HepG2 (cell line): Measurements from ENCODE around the gene FETUB. TPM values are rescaled to one million over a fixed set of nuclear protein-coding genes. Genes with fewer than 3 reads are reported as not detected.

ENCODE experiments used
- ATF1 ChIP-seq: IDR thresholded peaks from 2 replicates; pipeline ENCODE4 v1.6.1; 2016; ENCODE audit warnings: mild to moderate bottlenecking, control low read depth
- ATRX ChIP-seq: sonication (generic); formaldehyde crosslinking; IDR thresholded peaks from 2 replicates; pipeline ENCODE4 v1.4.0; 2020; ENCODE audit warnings: missing genetic modification reagents, borderline replicate concordance
- DNMT3B ChIP-seq: conservative IDR thresholded peaks from 2 replicates; pipeline ENCODE4 v1.6.1; 2016; ENCODE audit warnings: missing biosample characterization, control low read depth
- ELF3 ChIP-seq: IDR thresholded peaks from 2 replicates; pipeline ENCODE4 v1.6.1; 2016; ENCODE audit warnings: missing genetic modification reagents, missing compliant biosample characterization
- FOXM1 ChIP-seq: sonication (generic); formaldehyde crosslinking; IDR thresholded peaks from 2 replicates; pipeline ENCODE4 v1.5.0; 2020; ENCODE audit warnings: missing genetic modification reagents
- HINFP ChIP-seq: sonication (generic); formaldehyde crosslinking; IDR thresholded peaks from 2 replicates; pipeline ENCODE4 v1.4.0; 2020; ENCODE audit warnings: low read depth, mild to moderate bottlenecking, missing genetic modification reagents
- KAT2B ChIP-seq: fragments of 150-350 bp; IDR thresholded peaks from 2 replicates; pipeline ENCODE4 v1.6.1; 2014; ENCODE audit warnings: low read depth, low read length, borderline replicate concordance
- KDM1A ChIP-seq: IDR thresholded peaks from 2 replicates; pipeline ENCODE4 v1.6.1; 2016; ENCODE audit warnings: missing compliant biosample characterization
- KDM6A ChIP-seq: IDR thresholded peaks from 2 replicates; pipeline ENCODE4 v1.6.1; 2016; ENCODE audit warnings: low read depth
- KLF11 ChIP-seq: IDR thresholded peaks from 2 replicates; pipeline ENCODE4 v1.6.1; 2016; ENCODE audit warnings: missing compliant biosample characterization
- MXI1 ChIP-seq: IDR thresholded peaks from 3 replicates; pipeline ENCODE4 v1.6.1; 2012; ENCODE audit warnings: low read depth, low read length, inconsistent platforms, borderline replicate concordance
- NCOA5 ChIP-seq: sonication (generic); formaldehyde crosslinking; IDR thresholded peaks from 2 replicates; pipeline ENCODE4 v1.4.0; 2020; ENCODE audit warnings: missing genetic modification reagents
- NFKB2 ChIP-seq: sonication (generic); formaldehyde crosslinking; IDR thresholded peaks from 2 replicates; pipeline ENCODE4 v1.4.0; 2020; ENCODE audit warnings: missing genetic modification reagents, borderline replicate concordance
- PHF8 ChIP-seq: sonication (generic); formaldehyde crosslinking; IDR thresholded peaks from 2 replicates; pipeline ENCODE4 v1.5.0; 2020; ENCODE audit warnings: missing genetic modification reagents
- SMARCC2 ChIP-seq: fragments of 450-650 bp; IDR thresholded peaks from 2 replicates; pipeline ENCODE4 v1.6.1; 2017; ENCODE audit warnings: antibody characterized with exemption, mild to moderate bottlenecking
- SP2 ChIP-seq: sonication (generic); formaldehyde crosslinking; IDR thresholded peaks from 2 replicates; pipeline ENCODE4 v1.5.1; 2020; ENCODE audit warnings: mild to moderate bottlenecking, missing genetic modification reagents
- STAT5B ChIP-seq: sonication (generic); formaldehyde crosslinking; IDR thresholded peaks from 2 replicates; pipeline ENCODE4 v1.4.0; 2020; ENCODE audit warnings: missing genetic modification reagents
- TOE1 ChIP-seq: sonication (generic); formaldehyde crosslinking; IDR thresholded peaks from 2 replicates; pipeline ENCODE4 v1.4.0; 2020; ENCODE audit warnings: mild to moderate bottlenecking, missing genetic modification reagents
- YY1 ChIP-seq: IDR thresholded peaks from 2 replicates; pipeline ENCODE4 v1.6.1; 2011; ENCODE audit warnings: low read length, low read depth, moderate library complexity, mild to moderate bottlenecking; ENCODE audit not compliant: insufficient read depth, insufficient replicate concordance
- ZIK1 ChIP-seq: sonication (generic); formaldehyde crosslinking; IDR thresholded peaks from 2 replicates; pipeline ENCODE4 v1.5.0; 2020; ENCODE audit warnings: mild to moderate bottlenecking, low read depth, missing genetic modification reagents, borderline replicate concordance
- ZMYM3 ChIP-seq: sonication (generic); formaldehyde crosslinking; IDR thresholded peaks from 2 replicates; pipeline ENCODE4 v1.5.1; 2020; ENCODE audit warnings: mild to moderate bottlenecking, missing genetic modification reagents
- ZNF720 ChIP-seq: sonication (generic); formaldehyde crosslinking; IDR thresholded peaks from 2 replicates; pipeline ENCODE4 v1.4.0; 2020; ENCODE audit warnings: missing genetic modification reagents
- ZNF75D ChIP-seq: sonication (generic); formaldehyde crosslinking; IDR thresholded peaks from 2 replicates; pipeline ENCODE4 v1.8.1; 2023; ENCODE audit warnings: missing genetic modification reagents, mild to moderate bottlenecking, borderline replicate concordance
- polyA plus RNA-seq, 8 experiments: library from polyadenylated mRNA; depleted of rRNA in 3 of 8; stranded (reverse) in 7 of 8; unstranded in 1 of 8; fragments of >200 nt; fragmentation: Illumina TruSeq in 4 of 8; extraction: Trizol in 4 of 8; gene quantifications; 2 replicates each; pipeline versions ENCODE4 v1.2.1 to v1.2.3, GENCODE V29; 2011 to 2016; ENCODE audit warnings: low read depth in 4 of 8, missing spikeins in 1 of 8, mixed read lengths in 1 of 8; ENCODE audit not compliant: insufficient read depth in 1 of 8
- total RNA-seq, 5 experiments: library from RNA; depleted of rRNA; stranded (reverse); fragments of >200 nt; fragmentation: Illumina TruSeq; extraction: Trizol; gene quantifications; 2 replicates each; pipeline ENCODE4 v1.2.3, GENCODE V29; 2016; ENCODE audit warnings: low read depth in 1 of 5
- TF ChIP-seq, protein P1 (sequence below): sonication (generic); formaldehyde crosslinking; IDR thresholded peaks from 2 replicates; pipeline ENCODE4 v1.8.0; 2022; ENCODE audit warnings: mild to moderate bottlenecking, missing genetic modification reagents
- TF ChIP-seq, protein P2 (sequence below): sonication (generic); formaldehyde crosslinking; IDR thresholded peaks from 2 replicates; pipeline ENCODE4 v1.5.0; 2020; ENCODE audit warnings: missing genetic modification reagents, mild to moderate bottlenecking, borderline replicate concordance

Gene FETUB
- total and polyA plus RNA-seq, 2 of the 13 experiments (the other 11 are each of a cell fraction or from before 2014, with no cell fraction given), result 2.1 to 4.4 TPM

DNA sequence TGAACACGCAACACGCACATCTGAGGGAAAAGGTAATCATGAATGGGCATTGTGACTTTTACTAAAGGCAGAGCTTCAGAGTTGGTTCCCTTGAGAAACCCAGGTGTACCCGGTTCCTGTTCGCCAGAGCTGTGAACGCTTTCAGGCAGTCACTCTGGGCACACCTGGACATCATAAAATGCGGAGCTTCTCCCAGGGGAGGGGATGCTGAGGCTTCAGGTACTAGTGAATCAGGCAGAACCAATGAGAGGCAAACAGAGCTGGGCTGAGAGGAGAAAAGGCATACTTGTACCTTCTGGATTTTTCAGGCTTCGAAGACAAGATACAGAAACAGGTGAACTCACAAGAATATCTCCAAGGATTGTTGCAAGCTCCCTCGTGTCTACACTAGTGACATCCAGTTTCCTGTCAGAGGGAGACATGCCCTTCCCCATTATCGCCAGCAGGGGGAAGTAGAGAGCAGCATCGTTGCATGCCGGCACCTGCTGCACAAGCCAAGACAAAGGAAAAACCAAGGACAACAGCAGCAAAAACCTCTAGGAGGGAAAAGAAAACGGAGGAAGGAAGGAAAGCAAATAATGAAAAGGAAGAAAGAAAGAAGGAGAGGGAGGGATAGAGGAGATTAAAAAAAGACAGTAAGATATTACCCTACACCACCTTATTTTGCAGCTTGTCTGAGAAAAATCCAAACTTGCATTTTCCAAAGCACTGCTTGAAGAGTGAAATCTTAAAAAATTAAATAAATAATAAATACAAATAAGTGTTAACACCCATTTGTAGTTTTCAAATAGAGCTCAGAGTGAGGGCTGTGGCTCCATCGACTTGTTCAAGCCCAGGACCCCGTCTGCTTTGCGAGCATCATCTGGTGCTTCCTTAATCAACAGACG lies 25.4 kb upstream of the FETUB start (continued):
- TF ChIP-seq, protein P1, sequence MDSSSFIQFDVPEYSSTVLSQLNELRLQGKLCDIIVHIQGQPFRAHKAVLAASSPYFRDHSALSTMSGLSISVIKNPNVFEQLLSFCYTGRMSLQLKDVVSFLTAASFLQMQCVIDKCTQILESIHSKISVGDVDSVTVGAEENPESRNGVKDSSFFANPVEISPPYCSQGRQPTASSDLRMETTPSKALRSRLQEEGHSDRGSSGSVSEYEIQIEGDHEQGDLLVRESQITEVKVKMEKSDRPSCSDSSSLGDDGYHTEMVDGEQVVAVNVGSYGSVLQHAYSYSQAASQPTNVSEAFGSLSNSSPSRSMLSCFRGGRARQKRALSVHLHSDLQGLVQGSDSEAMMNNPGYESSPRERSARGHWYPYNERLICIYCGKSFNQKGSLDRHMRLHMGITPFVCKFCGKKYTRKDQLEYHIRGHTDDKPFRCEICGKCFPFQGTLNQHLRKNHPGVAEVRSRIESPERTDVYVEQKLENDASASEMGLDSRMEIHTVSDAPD (CRISPR knock-in tag), result no peak
- TF ChIP-seq STAT5B (CRISPR knock-in tag), result no peak; the same call in 1 of the 2 replicates
- TF ChIP-seq PHF8 (CRISPR knock-in tag), result no peak; the same call in 1 of the 2 replicates
- peak; percentile 71 for TF ChIP-seq ELF3
- TF ChIP-seq ZIK1 (CRISPR knock-in tag), result peak; percentile 58; the same call in 1 of the 2 replicates
- TF ChIP-seq SP2 (CRISPR knock-in tag), result no peak
- no peak for TF ChIP-seq FOXM1 (CRISPR knock-in tag)
- no peak for TF ChIP-seq ZNF720 (CRISPR knock-in tag)
- no peak for TF ChIP-seq KLF11 (CRISPR knock-in tag)
- peak; percentile 73 for TF ChIP-seq HINFP (CRISPR knock-in tag)
- TF ChIP-seq MXI1, result peak; percentile 74; the same call in 1 of the 3 replicates
- no peak for TF ChIP-seq YY1
- no peak for TF ChIP-seq KDM1A
- TF ChIP-seq ATRX, result no peak
- TF ChIP-seq ZMYM3 (CRISPR knock-in tag), result no peak
- TF ChIP-seq TOE1 (CRISPR knock-in tag), result no peak
- TF ChIP-seq KAT2B, result no peak
- TF ChIP-seq KDM6A, result peak; percentile 5; the same call in 1 of the 2 replicates
- TF ChIP-seq ATF1 (CRISPR knock-in tag), result no peak
- TF ChIP-seq DNMT3B, result no peak
- no peak for TF ChIP-seq ZNF75D (CRISPR knock-in tag)
- TF ChIP-seq, protein P2, sequence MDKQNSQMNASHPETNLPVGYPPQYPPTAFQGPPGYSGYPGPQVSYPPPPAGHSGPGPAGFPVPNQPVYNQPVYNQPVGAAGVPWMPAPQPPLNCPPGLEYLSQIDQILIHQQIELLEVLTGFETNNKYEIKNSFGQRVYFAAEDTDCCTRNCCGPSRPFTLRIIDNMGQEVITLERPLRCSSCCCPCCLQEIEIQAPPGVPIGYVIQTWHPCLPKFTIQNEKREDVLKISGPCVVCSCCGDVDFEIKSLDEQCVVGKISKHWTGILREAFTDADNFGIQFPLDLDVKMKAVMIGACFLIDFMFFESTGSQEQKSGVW (CRISPR knock-in tag), result no peak
- no peak for TF ChIP-seq NFKB2 (CRISPR knock-in tag)
- 0 out of 2 replicates have a peak, but pooled peaks have one; percentile 6 for TF ChIP-seq NCOA5 (CRISPR knock-in tag)
- no peak for TF ChIP-seq SMARCC2
